ENCODE measurements around the gene DPYSL3. TPM values are rescaled to one million over a fixed set of nuclear protein-coding genes. Genes with fewer than 3 reads are reported as not detected.

DPYSL3 gene
- polyA plus RNA-seq, 1 donor from 2014 or later, result 689 TPM

DNA sequence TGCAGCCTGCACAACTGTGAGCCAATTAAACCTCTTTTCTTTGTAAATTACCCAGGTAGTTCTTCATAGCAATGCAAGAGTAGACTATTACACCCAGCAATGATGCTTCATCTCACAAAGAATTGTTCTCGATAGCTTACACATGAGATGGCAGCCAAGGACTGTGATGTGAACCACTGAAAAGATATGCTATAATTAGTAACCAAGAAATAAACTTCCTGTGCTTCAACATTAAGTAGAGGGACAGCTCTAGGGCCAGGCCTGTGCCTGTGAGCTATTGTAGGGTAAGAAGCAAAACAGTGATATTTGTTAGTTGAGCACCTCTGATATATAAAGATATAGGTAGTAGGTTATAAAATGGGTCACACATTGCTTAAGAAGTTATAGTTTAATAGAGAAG, 41.8 kb upstream of the DPYSL3 start:
- H3K27ac ChIP-seq (ENCODE audit: low read length), result no peak overlapping the region
- H3K9ac ChIP-seq (ENCODE audit: low read length), result no peak overlapping the region
- no peak overlapping the region for H3K4me2 ChIP-seq (ENCODE audit: low read length)
- H3K9me2 ChIP-seq (ENCODE audit: insufficient read depth, low read length), result no peaks in the 10 kb centered on the region
- H3K36me3 ChIP-seq (ENCODE audit: insufficient read depth, low read length), result no peaks in the 10 kb centered on the region
- TF ChIP-seq MXI1 (conservative IDR thresholded peaks at IDR 0.05; ENCODE audit: poor library complexity, severe bottlenecking) (no peak), SMC3 (conservative IDR thresholded peaks at IDR 0.05; ENCODE audit: poor library complexity) (no peak)
- TF ChIP-seq, protein P1, sequence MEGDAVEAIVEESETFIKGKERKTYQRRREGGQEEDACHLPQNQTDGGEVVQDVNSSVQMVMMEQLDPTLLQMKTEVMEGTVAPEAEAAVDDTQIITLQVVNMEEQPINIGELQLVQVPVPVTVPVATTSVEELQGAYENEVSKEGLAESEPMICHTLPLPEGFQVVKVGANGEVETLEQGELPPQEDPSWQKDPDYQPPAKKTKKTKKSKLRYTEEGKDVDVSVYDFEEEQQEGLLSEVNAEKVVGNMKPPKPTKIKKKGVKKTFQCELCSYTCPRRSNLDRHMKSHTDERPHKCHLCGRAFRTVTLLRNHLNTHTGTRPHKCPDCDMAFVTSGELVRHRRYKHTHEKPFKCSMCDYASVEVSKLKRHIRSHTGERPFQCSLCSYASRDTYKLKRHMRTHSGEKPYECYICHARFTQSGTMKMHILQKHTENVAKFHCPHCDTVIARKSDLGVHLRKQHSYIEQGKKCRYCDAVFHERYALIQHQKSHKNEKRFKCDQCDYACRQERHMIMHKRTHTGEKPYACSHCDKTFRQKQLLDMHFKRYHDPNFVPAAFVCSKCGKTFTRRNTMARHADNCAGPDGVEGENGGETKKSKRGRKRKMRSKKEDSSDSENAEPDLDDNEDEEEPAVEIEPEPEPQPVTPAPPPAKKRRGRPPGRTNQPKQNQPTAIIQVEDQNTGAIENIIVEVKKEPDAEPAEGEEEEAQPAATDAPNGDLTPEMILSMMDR (IDR thresholded peaks at IDR 0.05; ENCODE audit: poor library complexity, severe bottlenecking), result no peak
- H3K79me2 ChIP-seq (replicated peaks; ENCODE audit: insufficient read depth, low read length), result no peaks in the 10 kb centered on the region
- H3K4me3 ChIP-seq (ENCODE audit: low read length), result no peak overlapping the region
- no peak overlapping the region for H2AFZ ChIP-seq (ENCODE audit: low read depth, low read length)
- no peaks in the 10 kb centered on the region for H3F3A ChIP-seq (ENCODE audit: insufficient read depth, low read length, poor library complexity, severe bottlenecking)
- no peaks in the 10 kb centered on the region for H3K9me3 ChIP-seq (ENCODE audit: low read length)
- no peaks in the 10 kb centered on the region for H3K27me3 ChIP-seq (ENCODE audit: insufficient read depth, low read depth, low read length)
- H4K20me1 ChIP-seq (ENCODE audit: insufficient read depth), result no peaks in the 10 kb centered on the region

DNA sequence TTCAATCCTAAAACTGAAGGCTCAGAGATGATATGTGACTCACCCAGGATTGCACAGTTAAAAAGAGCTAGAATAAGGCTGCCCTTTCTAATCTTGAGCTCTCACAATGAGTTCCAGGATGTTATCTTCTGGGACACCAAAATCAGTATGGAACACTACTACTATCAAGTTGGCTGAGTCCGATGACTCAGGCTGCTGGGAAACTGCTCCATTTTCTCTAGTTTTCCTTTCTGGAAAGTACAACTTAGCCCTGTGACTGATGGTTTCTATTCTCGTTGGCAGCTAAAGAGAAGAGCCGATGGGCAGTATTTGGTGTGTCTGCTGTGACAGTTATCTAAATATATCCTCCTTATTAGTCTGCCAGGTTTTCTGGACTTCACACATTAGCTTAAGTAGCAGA, 37.9 kb upstream of the DPYSL3 start:
- H3K27me3 ChIP-seq (ENCODE audit: insufficient read depth, low read depth, low read length), result no peaks in the 10 kb centered on the region
- no peaks in the 10 kb centered on the region for H4K20me1 ChIP-seq (ENCODE audit: insufficient read depth)
- no peaks in the 10 kb centered on the region for H3F3A ChIP-seq (ENCODE audit: insufficient read depth, low read length, poor library complexity, severe bottlenecking)
- no peaks in the 10 kb centered on the region for H3K9me2 ChIP-seq (ENCODE audit: insufficient read depth, low read length)
- H3K36me3 ChIP-seq (ENCODE audit: insufficient read depth, low read length), result no peaks in the 10 kb centered on the region
- no peaks in the 10 kb centered on the region for H3K9me3 ChIP-seq (ENCODE audit: low read length)
- H3K79me2 ChIP-seq (replicated peaks; ENCODE audit: insufficient read depth, low read length), result no peaks in the 10 kb centered on the region
- no peak overlapping the region for H3K27ac ChIP-seq (ENCODE audit: low read length)
- no peak overlapping the region for H3K4me3 ChIP-seq (ENCODE audit: low read length)
- no peak overlapping the region for H2AFZ ChIP-seq (ENCODE audit: low read depth, low read length)
- no peak overlapping the region for H3K9ac ChIP-seq (ENCODE audit: low read length)
- no peak overlapping the region for H3K4me2 ChIP-seq (ENCODE audit: low read length)
- TF ChIP-seq POLR2AphosphoS5 (IDR thresholded peaks at IDR 0.05) (no peak), EZH2 (IDR thresholded peaks at IDR 0.05; ENCODE audit: borderline replicate concordance, insufficient read depth, low read length, poor library complexity, severe bottlenecking) (no peak), TAF1 (IDR thresholded peaks at IDR 0.05; ENCODE audit: low read depth) (no peak), EP300 (conservative IDR thresholded peaks at IDR 0.05; ENCODE audit: poor library complexity, severe bottlenecking) (no peak), MXI1 (conservative IDR thresholded peaks at IDR 0.05; ENCODE audit: poor library complexity, severe bottlenecking) (no peak), RAD21 (conservative IDR thresholded peaks at IDR 0.05) (no peak), SMC3 (conservative IDR thresholded peaks at IDR 0.05; ENCODE audit: poor library complexity) (no peak)
- TF ChIP-seq, protein P2, sequence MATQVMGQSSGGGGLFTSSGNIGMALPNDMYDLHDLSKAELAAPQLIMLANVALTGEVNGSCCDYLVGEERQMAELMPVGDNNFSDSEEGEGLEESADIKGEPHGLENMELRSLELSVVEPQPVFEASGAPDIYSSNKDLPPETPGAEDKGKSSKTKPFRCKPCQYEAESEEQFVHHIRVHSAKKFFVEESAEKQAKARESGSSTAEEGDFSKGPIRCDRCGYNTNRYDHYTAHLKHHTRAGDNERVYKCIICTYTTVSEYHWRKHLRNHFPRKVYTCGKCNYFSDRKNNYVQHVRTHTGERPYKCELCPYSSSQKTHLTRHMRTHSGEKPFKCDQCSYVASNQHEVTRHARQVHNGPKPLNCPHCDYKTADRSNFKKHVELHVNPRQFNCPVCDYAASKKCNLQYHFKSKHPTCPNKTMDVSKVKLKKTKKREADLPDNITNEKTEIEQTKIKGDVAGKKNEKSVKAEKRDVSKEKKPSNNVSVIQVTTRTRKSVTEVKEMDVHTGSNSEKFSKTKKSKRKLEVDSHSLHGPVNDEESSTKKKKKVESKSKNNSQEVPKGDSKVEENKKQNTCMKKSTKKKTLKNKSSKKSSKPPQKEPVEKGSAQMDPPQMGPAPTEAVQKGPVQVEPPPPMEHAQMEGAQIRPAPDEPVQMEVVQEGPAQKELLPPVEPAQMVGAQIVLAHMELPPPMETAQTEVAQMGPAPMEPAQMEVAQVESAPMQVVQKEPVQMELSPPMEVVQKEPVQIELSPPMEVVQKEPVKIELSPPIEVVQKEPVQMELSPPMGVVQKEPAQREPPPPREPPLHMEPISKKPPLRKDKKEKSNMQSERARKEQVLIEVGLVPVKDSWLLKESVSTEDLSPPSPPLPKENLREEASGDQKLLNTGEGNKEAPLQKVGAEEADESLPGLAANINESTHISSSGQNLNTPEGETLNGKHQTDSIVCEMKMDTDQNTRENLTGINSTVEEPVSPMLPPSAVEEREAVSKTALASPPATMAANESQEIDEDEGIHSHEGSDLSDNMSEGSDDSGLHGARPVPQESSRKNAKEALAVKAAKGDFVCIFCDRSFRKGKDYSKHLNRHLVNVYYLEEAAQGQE (IDR thresholded peaks at IDR 0.05; ENCODE audit: borderline replicate concordance), result no peak
- TF ChIP-seq, protein P1 (IDR thresholded peaks at IDR 0.05; ENCODE audit: poor library complexity, severe bottlenecking), result no peak
